Stomach (tissue), 4 donors: ENCODE measurements around the gene EDN1.

Source experiments
- EP300 ChIP-seq: sonication (generic); formaldehyde crosslinking; IDR thresholded peaks from one replicate; pipeline ENCODE4 v1.6.1; 2017; ENCODE audit warnings: antibody characterized with exemption
- POLR2A ChIP-seq, 4 donors: fragments of 450-650 bp; IDR thresholded peaks; one replicate each; pipeline ENCODE4 v1.6.1; 2016; ENCODE audit warnings: antibody characterized with exemption in 4 of 4, control low read depth in 2 of 4, mild to moderate bottlenecking in 1 of 4, moderate library complexity in 1 of 4
- POLR2AphosphoS5 ChIP-seq, 3 donors: sonication (generic); formaldehyde crosslinking; IDR thresholded peaks; one replicate each; pipeline ENCODE4 v1.6.1; 2016; ENCODE audit warnings: antibody characterized with exemption in 3 of 3
- TF ChIP-seq, protein P1 (sequence below), 7 experiments: fragments of 450-650 bp in 4 of 7; fragments of 200-600 bp in 3 of 7; sonication (generic) in 3 of 7; IDR thresholded peaks; one replicate each; pipeline ENCODE4 v1.5.1; 2016 to 2019; ENCODE audit warnings: antibody characterized with exemption in 7 of 7, control low read depth in 2 of 7, mild to moderate bottlenecking in 1 of 7

DNA sequence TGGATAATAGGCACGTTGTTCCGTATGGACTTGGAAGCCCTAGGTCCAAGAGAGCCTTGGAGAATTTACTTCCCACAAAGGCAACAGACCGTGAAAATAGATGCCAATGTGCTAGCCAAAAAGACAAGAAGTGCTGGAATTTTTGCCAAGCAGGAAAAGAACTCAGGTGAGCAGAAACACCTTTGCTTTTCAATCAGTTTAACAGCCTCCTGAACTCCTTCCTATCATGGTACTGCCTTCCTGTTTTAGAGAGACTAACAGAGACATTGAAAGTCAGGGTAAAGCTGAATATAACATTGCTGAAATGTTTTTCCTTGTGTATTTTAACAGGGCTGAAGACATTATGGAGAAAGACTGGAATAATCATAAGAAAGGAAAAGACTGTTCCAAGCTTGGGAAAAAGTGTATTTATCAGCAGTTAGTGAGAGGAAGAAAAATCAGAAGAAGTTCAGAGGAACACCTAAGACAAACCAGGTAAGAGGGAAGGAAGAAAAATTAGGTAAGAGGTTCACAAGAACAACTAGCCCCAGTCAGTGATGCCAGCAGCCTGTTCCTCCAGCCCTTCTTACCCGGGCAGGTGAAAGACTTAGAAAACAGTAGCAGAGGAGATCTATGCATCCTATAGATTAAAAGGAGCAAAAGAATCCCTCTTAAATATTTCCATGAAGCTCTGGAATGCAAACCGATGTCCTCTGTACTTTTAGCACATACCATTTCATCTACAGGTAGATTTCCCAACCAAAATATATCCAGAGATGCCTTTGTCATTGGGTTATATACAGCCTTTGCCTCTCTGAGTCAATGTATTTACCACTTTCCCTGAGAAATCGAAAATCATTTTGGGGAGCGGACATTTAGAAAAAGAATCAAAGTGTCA is 4.0 kb downstream of the EDN1 start:
- TF ChIP-seq POLR2AphosphoS5 (IDR thresholded peaks at IDR 0.05) (no peak), POLR2A (IDR thresholded peaks at IDR 0.05) (no peak), EP300 (no peak)
- TF ChIP-seq, protein P1, sequence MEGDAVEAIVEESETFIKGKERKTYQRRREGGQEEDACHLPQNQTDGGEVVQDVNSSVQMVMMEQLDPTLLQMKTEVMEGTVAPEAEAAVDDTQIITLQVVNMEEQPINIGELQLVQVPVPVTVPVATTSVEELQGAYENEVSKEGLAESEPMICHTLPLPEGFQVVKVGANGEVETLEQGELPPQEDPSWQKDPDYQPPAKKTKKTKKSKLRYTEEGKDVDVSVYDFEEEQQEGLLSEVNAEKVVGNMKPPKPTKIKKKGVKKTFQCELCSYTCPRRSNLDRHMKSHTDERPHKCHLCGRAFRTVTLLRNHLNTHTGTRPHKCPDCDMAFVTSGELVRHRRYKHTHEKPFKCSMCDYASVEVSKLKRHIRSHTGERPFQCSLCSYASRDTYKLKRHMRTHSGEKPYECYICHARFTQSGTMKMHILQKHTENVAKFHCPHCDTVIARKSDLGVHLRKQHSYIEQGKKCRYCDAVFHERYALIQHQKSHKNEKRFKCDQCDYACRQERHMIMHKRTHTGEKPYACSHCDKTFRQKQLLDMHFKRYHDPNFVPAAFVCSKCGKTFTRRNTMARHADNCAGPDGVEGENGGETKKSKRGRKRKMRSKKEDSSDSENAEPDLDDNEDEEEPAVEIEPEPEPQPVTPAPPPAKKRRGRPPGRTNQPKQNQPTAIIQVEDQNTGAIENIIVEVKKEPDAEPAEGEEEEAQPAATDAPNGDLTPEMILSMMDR (IDR thresholded peaks at IDR 0.05), result no peak
